Lower lobe of right lung (tissue), 2 donors: Measurements from ENCODE around the gene SOAT2. TPM values are rescaled to one million over a fixed set of nuclear protein-coding genes. Genes with fewer than 3 reads are reported as not detected.

Source experiments
- ATAC-seq, 2 donors: fragments of 200-7000 bp; cut with Tn5 transposase; one replicate each; pipeline ENCODE4 v1.9.1; 2020 to 2022; ENCODE audit warnings: mild to moderate bottlenecking in 2 of 2, moderate library complexity in 2 of 2
- DNase-seq: peaks from one replicate; pipeline ENCODE4 v3.0.0-alpha.2; 2020
- H3K27ac ChIP-seq: fragments of 200-600 bp; one replicate; pipeline ENCODE4 v1.8.0; 2022
- H3K27me3 ChIP-seq: fragments of 200-600 bp; one replicate; pipeline ENCODE4 v1.8.0; 2022; ENCODE audit warnings: low read depth
- H3K36me3 ChIP-seq: fragments of 200-600 bp; one replicate; pipeline ENCODE4 v1.8.0; 2022; ENCODE audit warnings: mild to moderate bottlenecking
- H3K4me1 ChIP-seq: fragments of 200-600 bp; one replicate; pipeline ENCODE4 v1.8.0; 2022
- H3K4me3 ChIP-seq: fragments of 200-600 bp; one replicate; pipeline ENCODE4 v1.8.0; 2022; ENCODE audit warnings: mild to moderate bottlenecking
- H3K9me3 ChIP-seq: fragments of 200-600 bp; one replicate; pipeline ENCODE4 v1.8.0; 2022
- CTCF ChIP-seq: fragments of 200-600 bp; IDR thresholded peaks from one replicate; pipeline ENCODE4 v1.8.0; 2022; ENCODE audit warnings: antibody characterized with exemption, mild to moderate bottlenecking
- intact Hi-C: fragments of 100-400 bp; cut with DNase I; formaldehyde crosslinking; loops from one replicate; pipeline ENCODE4 v1.11.0; 2022
- total RNA-seq: library from RNA; stranded (reverse); fragmentation: NEBNext Ultra II Directional; extraction: Animal tissue kit (Norgen Biotek cat#: 25700); gene quantifications from one replicate; pipeline ENCODE4 v1.2.1, GENCODE V29; 2021
- donor health status: DM: no; HTN: yes; CAD: no; lungs with severe emphysema.

Gene SOAT2
- total RNA-seq, 1 donor from 2014 or later, result not detected

- no peak for ATAC-seq
- H3K4me3 ChIP-seq, result no peak overlapping the region
- no peaks in the 10 kb centered on the region for H3K36me3 ChIP-seq
- peaks cover 3% of the 10 kb centered on the region for H3K4me1 ChIP-seq
- no peaks in the 10 kb centered on the region for H3K27me3 ChIP-seq
- no peak for DNase-seq
- H3K27ac ChIP-seq, result no peak overlapping the region
- no peak for TF ChIP-seq CTCF
- intact Hi-C loops, result no loop called here
- no peaks in the 10 kb centered on the region for H3K9me3 ChIP-seq
Measured at GRCh38 chr12:53120685-53121525, 17.6 kb downstream of the SOAT2 start.

GRCh38 chr12:53122961-53123468 is 19.7 kb downstream of the SOAT2 start:
- DNase-seq (no peak), ATAC-seq (no peak)
- Histone ChIP-seq H3K9me3 (no peaks in the 10 kb centered on the region), H3K27ac (no peak overlapping the region), H3K4me3 (no peak overlapping the region), H3K27me3 (no peaks in the 10 kb centered on the region), H3K36me3 (no peaks in the 10 kb centered on the region), H3K4me1 (no peaks in the 10 kb centered on the region)
- no peak for TF ChIP-seq CTCF
- intact Hi-C loops, result no loop called here

- no peak for TF ChIP-seq CTCF
- Histone ChIP-seq H3K4me3 (no peak overlapping the region), H3K36me3 (no peaks in the 10 kb centered on the region), H3K4me1 (no peaks in the 10 kb centered on the region), H3K9me3 (no peaks in the 10 kb centered on the region), H3K27me3 (no peaks in the 10 kb centered on the region), H3K27ac (no peak overlapping the region)
- intact Hi-C loops, result no loop called here
- DNase-seq, result no peak
- ATAC-seq, result peak in 1 of 2 donors; percentile 20
Measured at GRCh38 chr12:53123578-53124351, 20.5 kb downstream of the SOAT2 start.

- intact Hi-C loops, result no loop called here
- ATAC-seq (no peak), DNase-seq (no peak)
- no peaks in the 10 kb centered on the region for H3K9me3 ChIP-seq
- no peak for TF ChIP-seq CTCF
- no peaks in the 10 kb centered on the region for H3K36me3 ChIP-seq
- no peak overlapping the region for H3K4me3 ChIP-seq
- H3K27me3 ChIP-seq, result no peaks in the 10 kb centered on the region
- no peaks in the 10 kb centered on the region for H3K4me1 ChIP-seq
- no peak overlapping the region for H3K27ac ChIP-seq
Measured at GRCh38 chr12:53124352-53124723, 21.1 kb downstream of the SOAT2 start.

GRCh38 chr12:53127169-53127568 is 23.9 kb downstream of the SOAT2 start:
- intact Hi-C loops, result no loop called here
- Histone ChIP-seq H3K27ac (no peak overlapping the region), H3K9me3 (no peaks in the 10 kb centered on the region), H3K4me1 (no peaks in the 10 kb centered on the region), H3K4me3 (no peak overlapping the region), H3K36me3 (no peaks in the 10 kb centered on the region), H3K27me3 (no peaks in the 10 kb centered on the region)
- DNase-seq, result no peak
- ATAC-seq, result no peak
- TF ChIP-seq CTCF, result no peak
